Neural progenitor cell (in vitro differentiated cells): ENCODE results near the gene ADCYAP1.

Experiments used
- CTCF ChIP-seq: fragments of 200-600 bp; sonication (generic); IDR thresholded peaks from 2 replicates; pipeline ENCODE4 v1.5.1; 2017; ENCODE audit warnings: antibody characterized with exemption, mild to moderate bottlenecking
- EZH2 ChIP-seq: fragments of 200-600 bp; sonication (generic); IDR thresholded peaks from 2 replicates; pipeline ENCODE4 v1.6.1; 2017; ENCODE audit warnings: antibody characterized with exemption, mild to moderate bottlenecking, moderate library complexity

GRCh38 chr18:926946-927345 lies 22.3 kb downstream of the ADCYAP1 start:
- TF ChIP-seq CTCF: no peak
- no peak for TF ChIP-seq EZH2
